ENCODE results near the gene OBSCN.

Gene OBSCN

GRCh38 chr1:228391411-228392020 lies 183.7 kb downstream of the OBSCN start:
- DNase-seq, result no peak

DNA sequence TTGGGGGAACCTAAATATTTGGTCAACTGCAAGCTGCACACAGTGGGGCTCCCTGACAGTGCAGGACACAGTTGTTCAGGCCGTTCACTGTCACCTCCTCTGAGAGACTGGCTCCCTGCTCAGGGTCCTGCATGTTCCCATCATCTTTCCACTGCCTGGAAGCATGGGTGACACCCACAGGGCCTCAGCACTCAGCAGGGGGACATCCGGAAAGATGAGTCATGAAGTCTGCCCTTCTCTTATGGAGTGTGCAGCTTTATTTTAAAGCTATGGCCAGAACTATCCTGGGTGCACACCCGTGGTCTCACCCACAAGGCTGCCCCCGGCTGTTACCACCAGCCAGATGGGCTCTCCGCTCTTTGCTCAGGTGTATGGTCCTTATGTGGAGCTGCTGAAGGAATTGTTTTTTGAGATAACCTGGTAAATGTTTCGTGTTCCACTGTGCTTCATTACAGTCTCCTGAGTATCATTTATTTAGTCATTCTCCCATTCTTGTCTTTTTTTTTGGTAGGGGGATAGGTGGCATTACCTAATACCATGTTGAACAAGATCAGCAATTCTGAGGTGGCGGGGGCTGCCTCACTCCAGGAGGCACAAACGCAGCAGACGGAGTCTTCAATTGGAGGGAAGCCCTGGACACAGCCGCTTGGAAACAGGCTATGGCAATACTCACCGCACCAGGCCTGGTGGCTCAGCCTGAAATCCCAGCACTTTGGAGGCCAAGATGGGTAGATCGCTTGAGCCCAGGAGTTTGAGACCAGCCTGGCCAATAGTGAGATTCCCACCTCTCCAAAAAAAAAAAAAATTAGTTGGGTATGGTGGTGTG lies 184.5 kb downstream of the OBSCN start:
- no peak for DNase-seq

DNA sequence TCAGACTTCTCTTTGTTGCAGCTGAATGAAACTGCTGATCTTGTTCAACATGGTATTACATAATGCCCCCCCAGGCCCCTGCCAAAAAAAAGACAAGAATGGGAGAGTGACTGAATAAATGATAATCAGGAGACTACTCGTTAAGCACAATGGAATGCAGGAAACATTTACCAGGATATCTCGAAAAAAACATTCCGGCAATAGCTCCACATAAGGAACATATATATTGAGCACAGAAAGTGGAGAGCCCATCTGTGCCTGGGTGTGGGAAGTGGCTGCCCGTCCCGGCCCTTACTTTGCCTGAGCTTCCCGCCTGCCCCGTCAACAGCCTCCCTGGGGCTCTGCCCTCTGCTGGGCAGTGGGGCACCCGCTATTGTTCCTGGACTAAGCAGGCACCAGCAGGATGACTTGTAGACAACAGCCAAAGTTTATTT lies 185.4 kb downstream of the OBSCN start:
- no peak for DNase-seq

- no peak for DNase-seq
Observed at GRCh38 chr1:228393811-228394570, 186.1 kb downstream of the OBSCN start.

DNA sequence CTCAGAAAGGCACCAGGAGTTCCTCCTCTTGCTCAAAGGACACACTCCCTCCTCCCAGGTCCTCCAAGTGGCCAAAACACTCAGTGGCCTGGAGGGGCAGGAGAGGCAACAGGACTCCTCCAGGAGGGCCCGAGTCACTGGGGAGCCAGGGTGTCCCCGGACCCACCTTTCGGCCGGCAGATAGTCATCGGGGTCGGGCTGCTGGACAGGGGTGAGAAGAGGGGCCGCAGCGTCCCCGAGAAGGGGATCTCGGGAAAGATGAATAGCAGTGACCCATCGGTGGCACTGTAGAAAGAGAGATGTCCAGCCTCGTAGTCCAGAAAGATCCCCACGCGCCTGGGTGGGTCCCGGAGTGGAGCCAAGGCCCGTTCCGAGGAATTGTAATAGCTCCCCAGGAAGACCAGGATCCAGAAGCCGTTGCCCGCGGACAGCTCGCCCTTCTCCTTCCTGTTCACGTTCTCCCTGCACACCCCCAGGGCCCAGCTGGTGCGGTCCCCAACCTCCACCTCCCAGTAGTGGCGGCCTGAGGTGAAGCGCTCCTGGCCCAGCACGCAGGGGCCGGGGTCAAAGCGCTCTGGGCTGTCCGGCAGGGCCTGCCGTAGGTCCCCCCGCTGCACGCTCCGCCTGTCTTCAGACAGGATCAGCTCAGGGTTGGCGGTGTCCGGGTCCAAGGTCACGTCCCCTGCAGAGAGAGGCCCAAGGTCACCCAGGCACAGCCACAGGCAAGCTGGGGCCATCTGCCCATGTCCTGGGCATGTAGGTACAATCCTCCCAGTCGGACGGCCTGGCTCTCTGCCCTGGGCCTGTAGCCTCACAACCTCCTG lies 186.9 kb downstream of the OBSCN start:
- no peak for DNase-seq

GRCh38 chr1:228396770-228397662 lies 189.2 kb downstream of the OBSCN start:
- DNase-seq, result no peak

GRCh38 chr1:228397966-228398365 lies 190.1 kb downstream of the OBSCN start:
- DNase-seq, result no peak

DNA sequence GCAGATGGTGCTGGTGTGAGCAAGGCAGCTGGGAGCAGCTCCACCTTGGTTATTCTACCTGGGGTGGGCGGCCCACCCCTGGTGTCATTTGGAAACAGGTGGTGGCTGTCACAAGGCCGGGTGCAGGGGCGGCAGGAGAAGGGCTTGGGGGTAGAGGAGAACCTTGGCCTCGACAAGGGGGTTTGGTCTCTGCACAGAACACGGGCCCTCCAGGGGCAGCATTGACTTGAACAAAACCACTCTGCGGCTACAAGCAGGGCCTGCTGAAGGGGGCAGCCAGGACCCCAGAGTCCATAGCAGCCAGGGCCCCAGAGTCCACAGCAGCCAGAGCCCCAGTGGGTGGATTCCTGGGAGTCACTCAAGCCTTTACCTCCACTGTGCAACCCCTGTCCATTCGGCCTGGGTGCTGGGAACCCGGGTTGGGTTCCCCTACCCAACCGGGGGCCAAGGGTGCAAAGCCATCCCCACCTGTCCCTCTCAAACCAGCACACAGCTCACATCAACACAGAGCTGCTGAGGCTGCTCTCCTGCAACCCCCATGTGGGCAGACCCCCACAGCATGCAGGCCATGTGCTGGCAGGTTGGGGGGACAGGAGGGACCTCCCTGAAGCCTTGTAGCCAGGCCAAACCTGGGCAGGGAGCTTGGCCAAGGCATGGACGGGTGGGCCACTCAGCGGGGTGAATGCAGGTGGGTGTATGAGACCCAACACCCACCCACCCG lies 191.1 kb downstream of the OBSCN start:
- DNase-seq, result no peak

DNA sequence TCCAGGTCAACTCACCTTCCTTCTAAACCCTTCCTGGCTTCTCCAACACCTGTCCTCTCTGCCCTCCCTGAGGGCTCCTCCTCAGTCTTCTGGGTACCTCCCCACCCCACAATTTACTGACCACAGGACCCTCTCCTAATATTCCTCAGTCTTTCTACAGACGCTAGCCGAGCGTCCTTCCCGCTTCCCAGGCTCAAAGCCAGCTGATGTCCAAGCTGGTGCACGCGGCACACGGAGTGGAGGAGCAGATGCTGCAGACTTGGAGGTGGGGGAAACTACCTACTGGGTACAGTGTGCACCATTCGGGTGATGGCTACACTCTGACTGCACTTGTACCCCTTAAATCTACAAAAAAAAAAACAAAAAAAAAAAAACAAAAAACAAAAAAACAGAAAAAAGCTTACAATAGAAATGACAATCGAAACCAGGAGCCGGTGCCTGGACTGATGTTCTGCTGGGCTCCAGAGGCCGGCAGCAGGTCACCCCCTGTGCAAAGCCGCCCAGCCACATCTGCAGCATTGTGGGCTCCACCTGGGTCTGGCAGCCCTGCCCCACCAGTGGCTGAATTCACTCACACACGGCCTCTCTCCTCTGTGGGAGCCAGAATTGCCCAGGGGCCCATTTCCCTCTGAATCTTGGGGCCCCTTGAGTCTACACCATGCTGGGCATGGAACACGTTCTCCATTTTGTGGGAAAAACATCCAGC lies 191.8 kb downstream of the OBSCN start:
- no peak for DNase-seq

DNA sequence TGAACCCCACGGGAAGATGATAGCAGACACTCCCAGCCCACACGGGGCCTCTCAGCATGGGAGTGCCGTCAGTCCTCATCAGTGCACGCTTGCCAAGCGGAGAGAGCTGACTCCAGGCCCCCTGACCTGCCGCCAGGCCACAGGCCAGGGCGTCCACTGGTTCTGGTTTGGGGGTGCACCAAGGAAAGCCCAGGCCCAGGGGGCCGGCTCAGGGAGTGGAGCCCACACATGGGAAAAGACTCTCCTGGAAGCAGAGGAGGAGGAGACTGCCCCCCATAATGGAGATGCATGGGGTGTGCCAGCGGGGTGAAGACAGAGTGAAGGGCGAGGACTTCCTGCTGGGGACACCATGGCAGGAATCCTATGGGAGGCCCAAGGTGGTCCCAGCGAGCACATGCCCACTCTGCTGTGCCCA lies 192.4 kb downstream of the OBSCN start:
- DNase-seq, result no peak

- DNase-seq, result no peak
Observed at GRCh38 chr1:228400692-228401454, 193.0 kb downstream of the OBSCN start.

DNA sequence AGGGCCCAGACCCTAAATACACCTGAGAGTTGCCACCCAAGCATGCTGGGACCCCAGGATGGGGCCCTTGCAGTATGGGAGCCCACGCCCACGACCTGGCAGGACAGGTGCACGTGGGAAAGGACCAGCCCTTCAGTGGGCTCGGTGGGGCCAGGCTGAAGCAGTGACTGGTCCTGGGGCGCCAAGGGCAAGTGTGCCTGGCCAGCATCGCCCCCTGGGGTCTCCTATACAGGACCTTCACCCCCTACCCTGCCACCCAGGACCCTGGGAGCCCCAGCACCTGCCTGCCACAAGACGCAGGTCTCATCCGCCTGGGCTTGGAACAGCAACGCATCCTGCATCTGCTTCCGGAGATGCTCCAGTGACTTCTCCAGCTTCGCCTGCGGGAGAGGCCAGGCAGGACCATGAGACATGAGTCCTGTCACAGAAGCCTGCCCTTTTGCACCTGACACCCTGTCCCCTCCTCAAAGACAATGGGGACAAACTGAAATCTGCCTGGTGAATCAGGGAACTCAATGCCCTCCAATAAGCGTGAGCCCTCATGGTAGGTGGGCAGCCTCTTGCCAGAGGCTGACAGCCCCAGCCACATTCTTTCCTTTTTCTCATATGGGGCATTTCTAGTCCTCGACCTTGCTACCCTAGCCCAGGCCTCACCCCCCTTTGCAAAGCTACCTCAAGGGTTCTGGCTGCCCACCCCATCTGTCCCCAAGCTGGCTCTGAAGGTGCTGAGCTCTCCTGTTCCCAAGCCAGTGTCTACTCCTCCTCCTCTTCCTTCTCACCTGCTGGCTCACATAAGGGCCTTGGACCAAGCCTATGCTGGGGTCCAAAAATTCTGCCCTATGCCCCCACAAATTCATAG lies 194.2 kb downstream of the OBSCN start:
- DNase-seq, result no peak

- no peak for DNase-seq
Observed at GRCh38 chr1:228402641-228403025, 194.8 kb downstream of the OBSCN start.

DNA sequence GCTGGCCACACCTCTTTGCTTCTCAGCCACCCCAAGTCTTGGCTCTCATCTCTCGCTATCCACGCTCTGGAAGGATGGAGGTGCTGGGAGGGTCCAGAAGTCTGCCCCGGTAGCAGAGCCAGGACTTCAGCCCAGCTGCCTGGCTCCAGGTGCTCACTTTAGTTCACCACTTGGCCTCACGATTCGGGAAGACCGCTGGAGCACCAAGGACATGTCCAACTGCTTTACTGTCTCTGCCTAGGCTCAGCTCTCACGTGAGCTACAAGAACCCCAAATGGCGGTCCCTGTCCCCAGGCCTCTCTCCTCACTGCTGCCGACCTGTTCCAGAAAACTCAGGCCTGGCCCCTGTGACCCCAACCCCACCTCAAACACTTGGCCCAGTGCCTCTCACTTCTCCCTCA lies 195.4 kb downstream of the OBSCN start:
- DNase-seq, result no peak

DNA sequence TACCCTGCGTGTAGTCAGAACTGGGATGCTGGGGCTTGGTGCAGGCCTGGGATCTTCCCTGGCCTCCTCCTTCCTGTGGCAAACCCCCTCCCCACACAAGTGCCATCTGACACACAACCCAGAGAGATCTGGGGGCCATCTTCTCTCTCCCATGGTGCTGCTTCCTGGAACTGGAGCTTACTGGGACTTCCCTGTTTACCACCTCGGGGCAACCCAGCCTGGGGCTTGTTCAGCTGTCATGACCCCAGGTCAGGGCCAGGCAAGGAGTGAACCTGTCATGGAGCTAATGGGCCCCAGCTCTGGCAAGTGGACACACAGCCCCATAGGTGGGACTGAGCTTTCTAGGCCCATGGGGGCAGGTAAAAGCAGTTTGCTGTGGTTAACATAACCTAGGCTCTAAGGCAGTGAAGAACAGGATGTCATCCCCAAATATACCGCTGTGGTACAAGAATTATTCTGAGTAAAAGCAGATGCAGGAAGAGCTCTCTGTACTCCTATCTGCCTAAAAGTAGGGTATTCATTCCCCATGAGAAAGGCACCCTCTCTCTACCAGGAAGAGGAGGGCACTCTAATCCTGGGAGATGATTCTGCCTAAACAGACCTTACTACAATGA lies 196.4 kb downstream of the OBSCN start:
- DNase-seq, result no peak

- DNase-seq, result no peak
Observed at GRCh38 chr1:228405200-228405978, 197.5 kb downstream of the OBSCN start.

- no peak for DNase-seq
Observed at GRCh38 chr1:228405979-228406228, 198.1 kb downstream of the OBSCN start.
